ENCODE results near the gene SBF2.

GRCh38 chr11:9903579-9903978, 390.4 kb downstream of the SBF2 start:
- TF ChIP-seq CTCF (IDR thresholded peaks at IDR 0.05) (no peak), EP300 (IDR thresholded peaks at IDR 0.05) (no peak), POLR2A (IDR thresholded peaks at IDR 0.05) (no peak)

All from gastroesophageal sphincter (tissue), 3 donors.